Stimulated activated naive CD8-positive, alpha-beta T cell treated with anti-CD3 and anti-CD28 coated beads, Interleukin-15, amount 100 ng/mL, for 72 hours (primary cell): ENCODE measurements around the gene GTSE1.
A peak's percentile ranks its signal among the peaks of the same experiment; 100 is the strongest.

Source experiments
- ATAC-seq: fragments of 150-1000 bp; cut with Tn5 transposase; 2 replicates; pipeline ENCODE4 v1.10.0; 2021; ENCODE audit warnings: mild to moderate bottlenecking, moderate library complexity
- DNase-seq, 2 donors: peaks; one replicate each; pipeline ENCODE4 v3.0.0; 2021 to 2022
- H3K27ac Mint-ChIP-seq, 2 donors: one replicate each; pipeline ENCODE4 v1.8.0; 2022; ENCODE audit warnings: mild to moderate bottlenecking in 2 of 2, mixed read lengths in 2 of 2, moderate library complexity in 2 of 2
- H3K27me3 Mint-ChIP-seq: one replicate; pipeline ENCODE4 v1.8.0; 2022; ENCODE audit warnings: mixed read lengths
- H3K4me1 Mint-ChIP-seq: one replicate; pipeline ENCODE4 v1.8.0; 2022; ENCODE audit warnings: mild to moderate bottlenecking, mixed read lengths
- H3K4me3 Mint-ChIP-seq, 2 donors: one replicate each; pipeline ENCODE4 v1.8.0; 2022; ENCODE audit warnings: mild to moderate bottlenecking in 2 of 2, mixed read lengths in 2 of 2, moderate library complexity in 1 of 2
- H3K9me3 Mint-ChIP-seq, 2 donors: one replicate each; pipeline ENCODE4 v1.8.0; 2022; ENCODE audit warnings: mixed read lengths in 2 of 2

GTSE1 gene

DNA sequence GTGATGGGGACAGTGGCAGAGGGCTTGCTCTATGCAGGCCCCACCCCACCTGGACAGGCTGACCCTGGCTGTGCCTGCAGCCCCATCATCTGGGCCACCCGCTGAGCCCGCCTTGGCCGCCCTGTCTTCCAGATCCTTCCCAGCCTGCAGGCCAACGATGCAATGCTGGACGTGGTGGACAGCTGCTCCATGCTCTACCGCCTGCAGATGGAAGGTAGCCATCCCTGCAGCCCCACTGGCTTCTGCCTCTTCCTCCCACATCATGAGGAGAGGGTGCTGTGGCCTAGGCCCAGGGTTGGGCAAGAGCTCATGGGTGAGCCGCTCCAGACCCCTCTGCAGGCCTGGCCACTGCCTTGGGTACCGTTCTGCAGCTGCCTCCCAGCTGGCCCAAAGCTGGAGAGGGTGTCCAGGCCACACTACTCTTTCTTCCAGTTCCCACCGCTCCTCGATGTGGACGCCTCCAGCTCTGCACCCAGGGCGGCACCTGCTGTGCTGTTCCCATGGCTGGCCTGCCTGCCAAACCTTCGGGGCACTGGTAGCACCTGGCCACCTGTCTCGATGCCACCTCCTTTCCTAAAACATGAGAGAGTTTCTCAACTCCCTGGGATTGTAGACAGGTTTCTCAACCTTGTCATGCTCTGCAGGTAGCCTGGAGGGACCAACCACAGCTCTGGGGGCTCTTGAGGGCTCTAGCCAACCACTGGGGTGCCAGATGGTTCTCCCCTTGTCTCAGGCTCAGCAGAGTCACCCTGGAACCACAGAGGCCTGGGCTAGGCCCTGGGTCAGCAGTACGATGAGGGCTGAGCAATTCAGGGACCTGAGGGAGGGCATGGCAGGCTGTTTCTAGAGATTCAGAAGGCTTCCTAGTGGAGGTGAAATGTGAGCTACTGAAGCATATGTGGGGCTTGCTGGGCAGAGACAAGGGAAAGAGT lies 9.5 kb upstream of the GTSE1 start:
- Mint-ChIP-seq H3K4me1 (peaks cover 16% of the 10 kb centered on the region), H3K9me3 (peaks cover 0 to 2% of the 10 kb centered on the region in 2 donors), H3K4me3 (peak overlapping the region; percentile 75 to 80), H3K27ac (peak overlapping the region; percentile 63 to 95), H3K27me3 (no peaks in the 10 kb centered on the region)
- ATAC-seq (no peak), DNase-seq (no peak)

GRCh38 chr22:46287873-46288751 lies 8.6 kb upstream of the GTSE1 start:
- H3K4me3 Mint-ChIP-seq: peak overlapping the region; percentile 75 to 80
- ATAC-seq: peak; percentile 93
- H3K27me3 Mint-ChIP-seq: no peaks in the 10 kb centered on the region
- peaks cover 0 to 8% of the 10 kb centered on the region in 2 donors for H3K9me3 Mint-ChIP-seq
- H3K27ac Mint-ChIP-seq: peak overlapping the region; percentile 63 to 95
- DNase-seq: peak; percentile 30 to 56
- H3K4me1 Mint-ChIP-seq: peaks cover 18% of the 10 kb centered on the region

DNA sequence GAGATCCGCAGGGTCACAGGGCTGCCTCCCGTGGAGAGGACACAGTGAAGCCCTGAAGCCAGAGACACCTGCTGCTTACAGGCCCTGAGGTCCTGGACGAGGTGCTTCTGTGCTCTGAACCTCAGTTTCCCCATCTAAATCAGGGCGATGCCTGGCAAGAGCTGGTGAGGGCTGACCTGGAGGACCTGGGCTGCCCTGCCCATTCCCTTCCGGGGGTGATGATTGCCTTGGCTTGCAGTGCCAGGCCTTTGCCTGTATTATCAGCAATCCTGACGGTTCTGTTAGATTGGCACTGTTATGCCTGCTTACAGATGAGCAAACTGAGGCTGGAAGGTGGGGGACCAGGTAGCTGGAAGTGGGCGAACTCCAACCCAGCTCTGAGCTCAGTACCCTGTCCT lies 7.8 kb upstream of the GTSE1 start:
- Mint-ChIP-seq H3K4me1 (peaks cover 25% of the 10 kb centered on the region), H3K4me3 (peak overlapping the region in 1 of 2 donors; percentile 80), H3K27me3 (no peaks in the 10 kb centered on the region), H3K9me3 (peaks cover 0 to 8% of the 10 kb centered on the region in 2 donors), H3K27ac (no peak overlapping the region)
- no peak for ATAC-seq
- no peak for DNase-seq

- ATAC-seq (no peak), DNase-seq (no peak)
- peak overlapping the region in 1 of 2 donors; percentile 22 for H3K4me3 Mint-ChIP-seq
- peaks cover 29% of the 10 kb centered on the region for H3K4me1 Mint-ChIP-seq
- no peak overlapping the region for H3K27ac Mint-ChIP-seq
- H3K27me3 Mint-ChIP-seq: no peaks in the 10 kb centered on the region
- H3K9me3 Mint-ChIP-seq: peaks cover 0 to 8% of the 10 kb centered on the region in 2 donors
These were observed 7.3 kb upstream of the GTSE1 start for GRCh38 chr22:46289244-46289891.

- H3K4me3 Mint-ChIP-seq: no peak overlapping the region
- H3K4me1 Mint-ChIP-seq: peaks cover 34% of the 10 kb centered on the region
- no peak for ATAC-seq
- H3K27me3 Mint-ChIP-seq: no peaks in the 10 kb centered on the region
- peaks cover 0 to 8% of the 10 kb centered on the region in 2 donors for H3K9me3 Mint-ChIP-seq
- DNase-seq: no peak
- peak overlapping the region in 1 of 2 donors; percentile 76 for H3K27ac Mint-ChIP-seq
These were observed 6.4 kb upstream of the GTSE1 start for GRCh38 chr22:46290121-46290842.

DNA sequence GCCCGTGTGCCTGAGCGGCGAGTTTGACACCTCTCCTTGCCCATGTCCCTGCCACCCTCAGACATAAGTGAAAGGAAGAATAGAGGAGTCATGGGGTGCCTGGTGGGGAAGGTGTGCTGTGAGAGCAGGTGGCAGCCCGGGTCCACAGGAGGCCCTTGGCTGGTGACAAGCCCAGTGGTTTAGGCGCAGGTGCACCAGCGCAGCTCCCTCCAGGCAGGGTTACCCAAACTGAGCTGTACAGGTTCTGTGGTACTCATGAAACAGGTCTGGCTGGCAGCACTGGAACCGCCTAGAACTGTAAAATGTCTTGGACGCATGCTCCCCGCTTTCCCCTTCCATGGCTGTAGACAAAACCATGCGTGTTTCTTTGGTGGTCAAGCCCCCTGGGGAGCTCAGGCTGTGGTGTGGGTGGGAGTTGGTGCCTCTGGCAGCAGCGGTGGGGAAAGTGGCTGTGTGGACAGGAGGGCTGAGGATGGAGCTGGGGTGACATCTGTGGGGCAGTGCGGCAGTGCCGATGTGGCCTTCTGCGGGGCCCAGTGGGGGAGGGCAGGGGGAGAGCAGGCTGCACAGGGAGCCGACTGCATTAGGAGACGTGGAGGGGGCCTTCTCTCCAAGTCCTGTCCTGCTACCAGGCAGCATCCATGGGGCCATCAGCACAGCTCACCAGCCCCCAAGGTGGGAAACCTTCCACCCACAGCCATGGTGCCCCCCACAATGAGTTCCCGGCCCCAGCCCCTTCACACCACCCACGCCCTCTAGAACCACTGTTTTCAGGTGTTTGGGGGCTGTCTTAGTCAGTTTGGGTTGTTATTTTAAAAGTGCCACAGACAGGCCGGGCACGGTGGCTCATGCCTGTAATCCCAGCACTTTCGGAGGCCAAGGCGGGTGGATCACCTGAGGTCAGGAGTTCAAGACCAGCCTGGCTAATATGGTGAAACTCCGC lies 5.6 kb upstream of the GTSE1 start:
- ATAC-seq: no peak
- peak overlapping the region in 1 of 2 donors; percentile 76 for H3K27ac Mint-ChIP-seq
- DNase-seq: no peak
- H3K4me3 Mint-ChIP-seq: no peak overlapping the region
- peaks cover 43% of the 10 kb centered on the region for H3K4me1 Mint-ChIP-seq
- no peaks in the 10 kb centered on the region for H3K27me3 Mint-ChIP-seq
- peaks cover 0 to 8% of the 10 kb centered on the region in 2 donors for H3K9me3 Mint-ChIP-seq

DNA sequence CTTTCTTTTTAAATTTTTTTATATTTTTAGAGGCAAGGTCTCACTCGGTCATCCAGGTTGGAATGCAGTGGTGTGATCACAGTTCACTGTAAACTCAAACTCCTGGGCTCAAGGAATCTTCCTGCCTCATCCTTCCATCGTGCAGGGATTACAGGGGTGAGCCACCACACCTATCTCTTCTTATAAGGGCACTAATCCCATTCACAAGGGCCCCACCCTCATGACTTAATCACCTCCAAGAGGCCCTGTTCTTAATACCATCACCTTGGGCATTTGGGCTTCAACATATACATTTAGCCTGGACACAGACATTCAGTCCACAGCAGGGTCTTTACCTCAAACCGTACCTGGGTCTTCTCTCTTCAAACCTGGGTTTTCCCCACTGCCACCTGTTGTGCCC lies 4.5 kb upstream of the GTSE1 start:
- H3K4me1 Mint-ChIP-seq: peaks cover 47% of the 10 kb centered on the region
- no peak overlapping the region for H3K4me3 Mint-ChIP-seq
- H3K9me3 Mint-ChIP-seq: peaks cover 0 to 8% of the 10 kb centered on the region in 2 donors
- no peaks in the 10 kb centered on the region for H3K27me3 Mint-ChIP-seq
- DNase-seq (no peak), ATAC-seq (no peak)
- no peak overlapping the region for H3K27ac Mint-ChIP-seq

GRCh38 chr22:46292732-46293131 lies 3.9 kb upstream of the GTSE1 start:
- no peak overlapping the region for H3K4me3 Mint-ChIP-seq
- H3K27ac Mint-ChIP-seq: peak overlapping the region in 1 of 2 donors; percentile 13
- ATAC-seq (no peak), DNase-seq (no peak)
- H3K27me3 Mint-ChIP-seq: no peaks in the 10 kb centered on the region
- H3K9me3 Mint-ChIP-seq: peaks cover 0 to 8% of the 10 kb centered on the region in 2 donors
- H3K4me1 Mint-ChIP-seq: peaks cover 47% of the 10 kb centered on the region

DNA sequence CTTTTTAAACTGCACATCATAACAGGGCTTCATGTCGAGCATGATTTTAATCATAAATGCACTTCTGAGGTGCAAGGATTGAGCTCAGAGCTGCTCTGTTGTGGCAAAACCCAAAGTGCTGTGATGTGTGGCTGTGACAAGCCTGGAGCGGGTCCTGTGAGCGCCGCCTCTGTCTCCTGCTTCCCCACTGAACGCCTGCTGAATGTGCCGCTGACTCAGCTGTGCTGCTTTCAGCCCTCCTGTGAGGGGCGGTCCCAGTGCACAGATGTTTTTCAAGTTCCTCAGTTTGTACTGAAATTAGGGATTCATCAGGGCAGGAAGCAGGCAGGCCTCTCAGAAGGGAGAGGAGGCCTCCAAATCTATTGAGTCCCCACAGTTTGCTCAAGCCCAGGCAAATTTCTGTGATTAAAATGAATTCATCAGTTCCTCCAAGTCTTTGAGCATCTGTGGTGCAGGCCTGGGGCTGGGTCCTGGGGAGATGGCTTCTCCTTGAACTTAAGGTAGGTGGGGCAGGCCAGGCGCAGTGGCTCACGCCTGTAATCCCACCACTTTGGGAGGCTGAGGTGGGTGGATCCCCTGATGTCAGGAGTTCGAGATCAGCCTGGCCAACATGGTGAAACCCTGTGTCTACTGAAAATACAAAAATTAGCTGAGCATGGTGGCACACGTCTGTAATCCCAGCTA lies 3.0 kb upstream of the GTSE1 start:
- no peaks in the 10 kb centered on the region for H3K27me3 Mint-ChIP-seq
- DNase-seq (no peak), ATAC-seq (no peak)

GRCh38 chr22:46294784-46295183 lies 1.9 kb upstream of the GTSE1 start:
- H3K9me3 Mint-ChIP-seq: peaks cover 0 to 8% of the 10 kb centered on the region in 2 donors
- no peak for DNase-seq
- peak overlapping the region in 1 of 2 donors; percentile 93 for H3K4me3 Mint-ChIP-seq
- no peak overlapping the region for H3K27ac Mint-ChIP-seq
- peaks cover 56% of the 10 kb centered on the region for H3K4me1 Mint-ChIP-seq
- no peaks in the 10 kb centered on the region for H3K27me3 Mint-ChIP-seq
- ATAC-seq: no peak

More for the DNA sequence above, 3.0 kb upstream of the GTSE1 start:
- H3K4me1 Mint-ChIP-seq: peaks cover 47% of the 10 kb centered on the region
- H3K9me3 Mint-ChIP-seq: peaks cover 0 to 8% of the 10 kb centered on the region in 2 donors
- no peak overlapping the region for H3K27ac Mint-ChIP-seq
- no peak overlapping the region for H3K4me3 Mint-ChIP-seq

DNA sequence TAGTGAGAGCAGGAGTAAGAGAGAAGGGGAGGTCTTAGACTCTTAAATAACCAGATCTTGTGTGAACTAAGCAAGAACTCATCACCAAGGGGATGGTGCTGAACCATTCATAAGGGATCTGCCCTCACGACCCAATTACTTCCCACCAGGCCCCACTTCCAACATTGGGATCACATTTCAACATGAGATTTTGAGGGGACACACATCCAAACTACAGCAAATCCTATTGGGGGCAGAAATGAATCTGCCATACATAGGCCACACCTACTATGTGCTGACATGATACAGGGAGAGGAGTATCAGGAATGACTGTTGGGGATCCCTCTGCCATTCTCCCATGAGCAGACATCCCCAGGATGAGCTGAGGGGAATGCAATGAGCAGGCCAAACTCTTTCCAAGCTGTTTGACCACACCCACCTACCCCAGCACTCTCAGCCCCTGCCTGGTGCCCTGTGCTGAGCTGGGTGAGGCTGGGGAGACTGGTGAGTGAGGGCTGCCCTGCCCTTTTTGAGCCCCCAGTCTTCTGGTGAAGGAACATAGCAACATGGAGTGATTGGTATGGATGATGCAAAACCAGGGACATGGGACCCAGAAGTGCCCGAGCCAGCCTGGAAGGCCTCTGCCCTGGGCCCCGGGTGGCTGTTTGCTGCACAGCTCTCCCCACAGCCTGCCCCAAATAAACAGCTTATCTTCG lies 1.2 kb upstream of the GTSE1 start:
- Mint-ChIP-seq H3K27ac (peak overlapping the region; percentile 92 to 96), H3K9me3 (peaks cover 0 to 8% of the 10 kb centered on the region in 2 donors), H3K4me1 (peaks cover 56% of the 10 kb centered on the region), H3K27me3 (no peaks in the 10 kb centered on the region), H3K4me3 (peak overlapping the region; percentile 93)
- DNase-seq (no peak), ATAC-seq (no peak)

DNA sequence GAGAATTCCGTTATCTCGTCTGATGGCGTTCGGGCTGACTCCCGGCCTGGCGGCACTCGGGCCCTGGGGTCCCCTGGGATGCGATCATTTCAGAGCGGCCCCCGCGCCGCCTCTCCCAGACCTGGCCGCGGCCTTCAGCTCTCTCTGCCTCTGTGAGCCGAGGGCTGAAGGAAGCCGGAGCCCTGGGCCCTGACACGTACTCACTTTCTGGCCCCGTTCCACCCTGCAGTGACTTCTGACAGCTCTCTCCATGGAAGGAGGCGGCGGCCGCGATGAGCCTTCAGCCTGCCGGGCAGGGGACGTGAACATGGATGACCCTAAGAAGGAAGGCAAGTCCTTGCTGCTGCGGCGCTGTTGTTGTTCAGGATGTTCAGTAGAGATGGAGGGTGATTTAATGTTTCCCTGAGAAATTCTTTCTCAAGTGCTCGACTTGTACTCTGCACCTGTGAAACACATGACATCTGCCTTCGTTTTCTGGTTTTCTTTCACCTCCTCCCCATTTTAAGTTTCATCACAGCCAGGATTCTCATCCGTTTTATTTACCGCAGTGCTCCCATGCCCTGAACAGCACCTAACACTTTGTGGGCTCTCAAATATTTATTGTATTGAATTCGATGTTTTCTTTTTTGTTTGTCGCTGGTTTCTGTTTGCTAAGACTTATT lies 612 bp downstream of the GTSE1 start:
- peak; percentile 14 for ATAC-seq
- Mint-ChIP-seq H3K27ac (peak overlapping the region; percentile 20 to 86), H3K4me3 (peak overlapping the region; percentile 93), H3K9me3 (peaks cover 0 to 5% of the 10 kb centered on the region in 2 donors), H3K4me1 (peaks cover 56% of the 10 kb centered on the region), H3K27me3 (no peaks in the 10 kb centered on the region)
- peak in 1 of 2 donors; percentile 27 for DNase-seq
